Measurements from ENCODE around the gene CUL4A.

Gene CUL4A

GRCh38 chr13:113170511-113170910 lies 38.9 kb upstream of the CUL4A start:
- DNase-seq (ENCODE audit: low spot score), result no peak
- in situ Hi-C loops (cut with MboI; ENCODE audit: low pct_unique_long_range_greater_than_20kb, low sequenced_read_pairs, unreplicated experiment), result no loop called here
- no peak for TF ChIP-seq CTCF (IDR thresholded peaks at IDR 0.05; ENCODE audit: extremely low read depth, insufficient read depth, missing control alignments)

DNA sequence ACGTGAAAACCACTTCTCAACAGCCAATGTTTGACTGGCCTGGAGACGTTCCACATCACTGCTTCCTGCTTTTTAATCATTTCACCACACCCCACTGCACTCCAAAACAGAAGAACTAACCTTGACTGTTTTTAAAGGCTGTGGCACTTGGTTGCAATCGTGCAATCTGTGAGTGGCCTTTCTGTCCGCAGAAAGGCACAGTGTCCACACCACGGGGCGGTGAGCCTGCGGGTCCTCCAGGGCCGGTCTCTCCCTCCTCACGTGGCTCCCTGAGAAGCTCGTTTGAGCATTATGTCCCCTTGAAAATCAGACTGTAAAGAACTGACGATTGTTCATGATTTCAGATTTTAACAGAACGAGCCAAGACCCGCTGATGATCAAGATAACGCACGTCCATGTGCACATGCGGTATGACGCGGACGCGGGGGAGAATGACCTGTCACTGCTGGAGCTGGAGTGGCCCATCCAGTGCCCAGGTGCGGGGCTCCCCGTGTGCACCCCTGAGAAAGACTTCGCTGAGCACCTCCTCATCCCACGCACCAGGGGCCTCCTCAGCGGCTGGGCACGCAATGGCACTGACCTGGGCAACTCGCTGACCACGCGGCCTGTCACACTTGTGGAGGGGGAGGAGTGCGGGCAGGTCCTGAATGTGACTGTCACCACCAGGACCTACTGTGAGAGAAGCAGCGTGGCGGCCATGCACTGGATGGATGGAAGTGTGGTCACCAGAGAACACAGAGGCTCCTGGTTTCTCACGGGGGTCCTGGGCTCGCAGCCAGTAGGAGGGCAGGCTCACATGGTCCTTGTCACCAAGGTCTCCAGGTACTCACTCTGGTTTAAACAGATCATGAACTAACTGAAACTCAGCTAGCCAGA lies 37.9 kb upstream of the CUL4A start:
- no peak for DNase-seq (ENCODE audit: low spot score)
- in situ Hi-C loops (cut with MboI; ENCODE audit: low pct_unique_long_range_greater_than_20kb, low sequenced_read_pairs, unreplicated experiment), result no loop called here

DNA sequence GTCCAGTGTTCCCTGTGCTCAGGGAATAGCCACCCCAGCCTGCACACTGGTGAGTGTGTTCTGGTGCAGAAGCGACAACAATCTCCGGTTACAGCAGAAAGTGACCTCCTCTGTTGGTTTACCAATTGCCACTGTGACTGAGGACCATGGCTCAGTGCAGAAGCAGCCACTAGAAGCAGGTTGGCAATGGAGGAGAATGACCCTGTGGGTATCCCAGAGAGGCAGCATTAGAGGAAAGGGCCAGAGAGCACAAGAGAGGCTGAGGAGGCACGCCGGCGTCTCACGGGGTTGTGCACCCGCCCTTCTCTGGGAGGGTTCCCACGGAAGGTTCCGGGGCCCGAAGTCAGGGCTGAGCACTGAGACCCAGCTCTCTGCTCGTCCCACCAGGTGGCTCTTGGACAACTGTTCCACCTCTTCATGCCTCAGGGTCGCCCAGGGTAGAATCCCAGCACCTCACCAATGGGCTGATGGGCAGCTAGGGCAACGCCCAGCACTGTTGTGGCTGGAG lies 36.9 kb upstream of the CUL4A start:
- DNase-seq (ENCODE audit: low spot score), result no peak
- in situ Hi-C loops (cut with MboI; ENCODE audit: low pct_unique_long_range_greater_than_20kb, low sequenced_read_pairs, unreplicated experiment), result no loop called here
- no peak for TF ChIP-seq CTCF (IDR thresholded peaks at IDR 0.05; ENCODE audit: extremely low read depth, insufficient read depth, missing control alignments)

More for the DNA sequence above, 37.9 kb upstream of the CUL4A start:
- no peak for TF ChIP-seq CTCF (IDR thresholded peaks at IDR 0.05; ENCODE audit: extremely low read depth, insufficient read depth, missing control alignments)

GRCh38 chr13:113176280-113176679 lies 33.1 kb upstream of the CUL4A start:
- DNase-seq (ENCODE audit: low spot score), result no peak
- in situ Hi-C loops (cut with MboI; ENCODE audit: low pct_unique_long_range_greater_than_20kb, low sequenced_read_pairs, unreplicated experiment), result no loop called here
- TF ChIP-seq CTCF (IDR thresholded peaks at IDR 0.05; ENCODE audit: extremely low read depth, insufficient read depth, missing control alignments), result no peak

DNA sequence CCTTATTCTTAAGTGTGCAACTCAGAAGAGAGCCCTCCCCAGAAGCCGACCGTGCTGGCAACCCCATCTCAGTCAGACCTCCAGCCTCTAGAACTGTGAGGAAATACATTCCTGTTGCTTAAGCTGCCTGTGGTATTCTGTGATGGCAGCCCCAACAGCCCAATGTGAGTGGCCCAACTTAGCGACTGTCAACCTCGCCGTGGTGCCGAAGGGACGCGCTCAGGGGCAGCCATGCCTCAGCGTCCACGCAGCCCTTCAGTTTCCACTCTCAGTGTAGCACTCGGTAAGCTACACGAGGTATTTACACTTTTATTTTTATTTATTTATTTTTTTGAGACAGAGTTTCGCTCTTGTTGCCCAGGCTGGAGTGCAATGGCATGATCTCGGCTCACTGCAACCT lies 32.6 kb upstream of the CUL4A start:
- no peak for TF ChIP-seq CTCF (IDR thresholded peaks at IDR 0.05; ENCODE audit: extremely low read depth, insufficient read depth, missing control alignments)
- DNase-seq (ENCODE audit: low spot score), result no peak
- in situ Hi-C loops (cut with MboI; ENCODE audit: low pct_unique_long_range_greater_than_20kb, low sequenced_read_pairs, unreplicated experiment), result no loop called here

DNA sequence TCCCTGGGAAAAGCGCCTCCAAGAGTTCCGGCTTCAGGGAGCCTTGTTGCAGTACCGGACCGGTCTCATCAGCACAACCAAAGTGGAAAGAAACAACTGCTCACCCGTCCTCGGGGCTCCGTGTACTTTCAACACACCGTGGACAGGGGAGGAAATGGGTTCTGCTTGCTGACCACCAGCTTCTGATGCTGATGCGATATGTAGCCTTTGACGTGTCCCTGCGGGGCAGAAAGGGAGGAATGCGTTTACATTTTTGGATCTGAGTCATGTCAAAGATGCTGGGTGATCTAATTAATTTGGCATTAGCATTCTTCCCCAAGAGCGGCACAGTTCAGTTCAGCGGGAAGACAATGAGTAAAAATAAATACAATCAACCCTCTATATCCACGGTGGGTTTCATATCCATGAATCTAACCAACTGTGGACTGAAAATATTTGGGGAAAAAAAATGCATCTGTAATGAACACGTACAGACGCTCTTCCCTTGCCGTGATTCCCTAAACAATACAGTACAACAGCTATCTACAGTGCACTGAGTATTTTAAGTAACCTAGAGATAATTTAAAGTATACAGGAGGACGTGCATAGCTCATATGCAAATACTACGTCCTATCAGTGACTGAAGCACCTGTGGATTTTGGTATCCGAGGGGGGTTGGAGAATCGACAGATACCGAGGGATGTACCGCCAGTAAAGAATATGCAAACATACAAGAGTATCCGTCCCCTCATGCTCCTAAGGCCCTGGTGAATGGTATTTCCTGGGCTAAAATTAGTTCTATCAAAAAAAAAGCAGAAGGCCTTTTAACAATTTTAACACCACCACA lies 31.1 kb upstream of the CUL4A start:
- no peak for DNase-seq (ENCODE audit: low spot score)
- in situ Hi-C loops (cut with MboI; ENCODE audit: low pct_unique_long_range_greater_than_20kb, low sequenced_read_pairs, unreplicated experiment), result no loop called here
- TF ChIP-seq CTCF (IDR thresholded peaks at IDR 0.05; ENCODE audit: extremely low read depth, insufficient read depth, missing control alignments), result no peak
